Brain microvascular endothelial cell (primary cell): Measurements from ENCODE around the gene EXTL1.
"Not testable (repeated sequence)": the region's sequence is repeated elsewhere in the genome, so short reads cannot be mapped to it uniquely, and the experiment has no call there.

Experiments used
- DNase-seq: peaks from one replicate; pipeline ENCODE4 v3.0.0-alpha.2; 2020
- H3K27ac ChIP-seq: fragments of 250-450 bp; sonication (Bioruptor Pico); 2 replicates; pipeline ENCODE4 v1.5.1; 2020; ENCODE audit warnings: mild to moderate bottlenecking, moderate library complexity
- H3K27me3 ChIP-seq: fragments of 250-450 bp; sonication (Bioruptor Pico); replicated peaks from 2 replicates; pipeline ENCODE4 v1.5.1; 2020; ENCODE audit warnings: mild to moderate bottlenecking
- H3K36me3 ChIP-seq: fragments of 250-450 bp; sonication (Bioruptor Pico); replicated peaks from 2 replicates; pipeline ENCODE4 v1.5.1; 2020; ENCODE audit warnings: mild to moderate bottlenecking
- H3K4me3 ChIP-seq: 2 replicates; pipeline ENCODE4 v1.5.1; 2011; ENCODE audit warnings: low read depth, mild to moderate bottlenecking, control low read depth, low read length, moderate library complexity
- in situ Hi-C: cut with HindIII; loops from 2 replicates; pipeline ENCODE4 v1.10.0; 2017; ENCODE audit warnings: low sequenced_read_pairs, low pct_ligation_motif_present
- TF ChIP-seq, protein P1 (sequence below): IDR thresholded peaks from 2 replicates; pipeline ENCODE4 v1.5.1; 2011; ENCODE audit warnings: low read depth, mild to moderate bottlenecking, moderate library complexity, low read length, control low read depth, inconsistent platforms; ENCODE audit errors: missing control alignments

The EXTL1 gene

DNA sequence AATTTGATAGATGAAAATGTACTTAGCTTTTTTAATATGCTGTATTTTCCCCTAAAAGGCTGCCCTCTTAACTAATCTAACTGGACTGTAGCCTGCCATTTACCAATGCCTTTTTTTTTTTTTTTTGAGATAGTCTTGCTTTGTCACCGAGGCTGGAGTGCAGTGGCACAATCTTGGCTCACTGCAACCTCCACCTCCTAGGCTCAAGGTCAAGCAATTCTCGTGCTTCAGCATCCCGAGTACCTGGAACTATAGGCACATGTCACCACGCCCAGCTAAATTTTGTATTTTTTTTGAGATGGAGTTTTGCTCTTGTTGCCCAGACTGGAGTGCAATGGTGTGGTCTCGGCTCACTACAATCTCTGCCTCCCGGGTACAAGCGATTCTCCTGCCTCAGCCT is 42.4 kb upstream of the EXTL1 start:
- H3K27me3 ChIP-seq = no peaks in the 10 kb centered on the region
- no peak overlapping the region for H3K4me3 ChIP-seq
- TF ChIP-seq, protein P1, sequence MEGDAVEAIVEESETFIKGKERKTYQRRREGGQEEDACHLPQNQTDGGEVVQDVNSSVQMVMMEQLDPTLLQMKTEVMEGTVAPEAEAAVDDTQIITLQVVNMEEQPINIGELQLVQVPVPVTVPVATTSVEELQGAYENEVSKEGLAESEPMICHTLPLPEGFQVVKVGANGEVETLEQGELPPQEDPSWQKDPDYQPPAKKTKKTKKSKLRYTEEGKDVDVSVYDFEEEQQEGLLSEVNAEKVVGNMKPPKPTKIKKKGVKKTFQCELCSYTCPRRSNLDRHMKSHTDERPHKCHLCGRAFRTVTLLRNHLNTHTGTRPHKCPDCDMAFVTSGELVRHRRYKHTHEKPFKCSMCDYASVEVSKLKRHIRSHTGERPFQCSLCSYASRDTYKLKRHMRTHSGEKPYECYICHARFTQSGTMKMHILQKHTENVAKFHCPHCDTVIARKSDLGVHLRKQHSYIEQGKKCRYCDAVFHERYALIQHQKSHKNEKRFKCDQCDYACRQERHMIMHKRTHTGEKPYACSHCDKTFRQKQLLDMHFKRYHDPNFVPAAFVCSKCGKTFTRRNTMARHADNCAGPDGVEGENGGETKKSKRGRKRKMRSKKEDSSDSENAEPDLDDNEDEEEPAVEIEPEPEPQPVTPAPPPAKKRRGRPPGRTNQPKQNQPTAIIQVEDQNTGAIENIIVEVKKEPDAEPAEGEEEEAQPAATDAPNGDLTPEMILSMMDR = no peak
- in situ Hi-C loops = no loop called here
- DNase-seq = no peak
- no peak overlapping the region for H3K27ac ChIP-seq
- peaks cover 25% of the 10 kb centered on the region for H3K36me3 ChIP-seq

DNA sequence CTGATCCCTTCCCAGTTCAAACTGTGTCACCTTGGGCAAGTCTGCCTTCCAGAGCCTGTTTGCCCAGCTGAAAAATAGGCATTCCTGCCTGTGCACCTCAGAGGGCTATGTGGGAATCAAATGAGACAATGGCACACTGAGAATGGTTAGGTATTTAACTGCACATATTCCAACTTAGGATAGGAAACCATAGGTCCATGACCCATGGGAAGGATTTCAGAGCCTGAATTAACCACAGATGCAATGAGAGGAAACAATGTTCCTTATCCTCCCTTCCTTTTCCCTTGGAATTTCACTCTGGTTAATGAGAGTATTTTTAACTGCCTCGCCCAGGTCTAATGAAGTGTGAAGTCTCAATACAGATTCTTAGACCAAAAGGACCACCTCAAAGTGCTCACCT is 36.4 kb upstream of the EXTL1 start:
- DNase-seq = no peak
- Histone ChIP-seq H3K4me3 (no peak overlapping the region), H3K27me3 (no peaks in the 10 kb centered on the region), H3K36me3 (peaks cover 27% of the 10 kb centered on the region), H3K27ac (no peak overlapping the region)
- in situ Hi-C loops = no loop called here
- TF ChIP-seq, protein P1 = no peak

DNA sequence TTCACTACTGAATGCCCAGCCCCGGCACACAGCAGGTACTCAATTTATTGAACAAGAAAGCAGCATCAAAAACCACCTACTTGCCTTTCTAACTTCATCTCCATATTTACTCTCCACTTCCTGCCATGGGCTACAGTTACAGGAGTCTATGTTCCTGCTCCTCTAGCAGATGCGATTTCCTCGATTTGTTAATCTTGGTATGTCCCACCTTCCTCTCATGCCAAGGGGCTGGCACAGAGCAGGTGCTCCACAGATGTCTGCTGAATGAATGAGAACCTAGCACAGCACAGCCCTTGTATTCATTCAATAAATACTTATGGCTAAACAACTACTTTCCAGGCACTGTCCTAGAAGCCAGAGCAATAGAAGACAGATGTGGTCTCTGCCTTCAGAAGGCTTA is 35.9 kb upstream of the EXTL1 start:
- TF ChIP-seq, protein P1 = no peak
- in situ Hi-C loops = no loop called here
- Histone ChIP-seq H3K36me3 (peaks cover 27% of the 10 kb centered on the region), H3K27me3 (no peaks in the 10 kb centered on the region), H3K27ac (no peak overlapping the region), H3K4me3 (no peak overlapping the region)
- no peak for DNase-seq

DNA sequence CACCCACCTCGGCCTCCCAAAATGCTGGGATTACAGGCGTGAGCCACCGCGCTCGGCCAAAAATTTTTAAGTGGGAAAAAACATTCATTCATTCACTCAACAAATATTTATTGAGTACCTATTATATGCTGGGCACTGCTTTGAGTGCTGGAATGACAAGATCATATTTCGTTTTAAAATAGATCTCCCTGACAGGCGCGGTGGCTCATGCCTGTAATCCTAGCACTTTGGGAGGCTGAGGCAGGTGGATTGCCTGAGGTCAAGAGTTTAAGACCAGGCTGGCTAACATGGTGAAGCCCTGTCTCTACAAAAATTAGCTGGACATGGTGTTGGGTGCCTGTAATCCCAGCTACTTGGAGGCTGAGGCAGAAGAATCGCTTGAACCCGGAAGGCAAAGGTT is 34.8 kb upstream of the EXTL1 start:
- peaks cover 23% of the 10 kb centered on the region for H3K36me3 ChIP-seq

DNA sequence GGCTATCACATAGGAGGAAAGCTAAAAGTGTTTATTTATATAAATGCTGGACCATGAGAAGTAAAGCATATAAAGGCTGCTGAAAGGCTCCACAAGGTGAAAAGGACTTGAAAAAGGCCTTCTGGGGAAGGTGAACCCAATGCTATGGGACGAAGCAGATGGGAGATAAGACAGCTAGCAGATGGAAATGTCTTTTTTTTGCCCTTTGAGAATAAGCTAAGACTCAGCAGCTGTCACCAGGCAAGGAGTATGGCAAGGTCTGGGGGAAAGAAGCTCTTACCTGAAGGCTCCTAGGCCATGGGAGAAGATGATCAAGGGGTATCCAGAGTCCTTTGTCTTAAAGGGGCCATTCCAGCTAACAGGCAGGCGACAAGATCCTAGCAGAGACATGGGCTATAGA is 33.6 kb upstream of the EXTL1 start:
- TF ChIP-seq, protein P1 = no peak
- Histone ChIP-seq H3K27ac (no peak overlapping the region), H3K36me3 (peaks cover 16% of the 10 kb centered on the region), H3K4me3 (no peak overlapping the region), H3K27me3 (no peaks in the 10 kb centered on the region)
- no peak for DNase-seq
- in situ Hi-C loops = no loop called here

More for the DNA sequence above, 34.8 kb upstream of the EXTL1 start:
- DNase-seq, H3K27me3 ChIP-seq, H3K4me3 ChIP-seq, H3K27ac ChIP-seq, in situ Hi-C loops: not testable (repeated sequence)

DNA sequence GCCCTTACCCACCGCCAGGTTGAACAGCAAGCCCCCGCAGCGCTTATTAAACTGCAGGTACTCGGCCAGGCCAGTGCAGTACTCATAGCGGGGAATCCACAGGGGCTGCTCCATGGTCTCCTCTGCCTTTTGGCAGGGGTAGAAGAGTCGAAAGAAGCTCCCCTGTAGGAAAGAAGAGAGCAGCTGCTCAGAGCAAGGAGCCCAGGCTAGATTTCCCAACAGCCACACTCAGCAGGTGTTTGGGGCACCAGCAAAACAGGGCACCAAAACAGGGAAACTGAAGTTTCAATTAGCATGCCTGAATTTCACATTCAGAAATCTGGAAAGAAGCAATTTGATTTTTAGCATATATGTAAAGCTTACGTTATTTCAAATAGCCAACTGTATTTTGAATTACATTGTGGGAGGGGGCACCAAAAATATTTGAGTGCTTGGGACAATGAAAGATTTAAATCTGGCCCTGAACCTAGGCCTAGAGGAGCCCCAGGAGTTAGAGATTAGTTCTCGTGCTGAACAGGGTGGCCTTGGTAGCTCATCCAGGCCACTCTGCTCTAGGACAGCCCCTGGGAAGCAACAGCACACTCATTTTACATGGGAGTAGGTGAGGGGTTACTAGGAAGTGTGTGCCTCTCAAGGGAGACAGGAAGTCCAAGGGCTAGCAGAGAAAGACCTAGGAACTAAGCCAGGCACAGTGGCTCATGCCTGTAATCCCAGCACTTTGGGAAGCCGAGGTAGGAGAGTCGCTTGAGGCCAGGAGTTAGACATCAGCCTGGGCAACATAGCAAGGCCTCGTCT is 31.9 kb upstream of the EXTL1 start:
- TF ChIP-seq, protein P1 = no peak
- Histone ChIP-seq H3K4me3 (no peak overlapping the region), H3K36me3 (peaks cover 6% of the 10 kb centered on the region), H3K27ac (no peak overlapping the region), H3K27me3 (no peaks in the 10 kb centered on the region)
- no peak for DNase-seq
- in situ Hi-C loops = loop anchor here (10.0 kb wide), 1 partner anchor 95 kb away; no protein-coding TSS in a partner anchor
